Activated CD8-positive, alpha-beta memory T cell treated with anti-CD3 and anti-CD28 coated beads, Interleukin-2, amount 50 U/mL, for 24 hours (primary cell): ENCODE data around the gene MAN2A2.
"Not testable (repeated sequence)": the region's sequence is repeated elsewhere in the genome, so short reads cannot be mapped to it uniquely, and the experiment has no call there.

Source experiments
- DNase-seq: peaks from one replicate; pipeline ENCODE4 v3.0.0-alpha.2; 2020; ENCODE audit errors: extremely low read depth

MAN2A2 gene

GRCh38 chr15:90883976-90884718 lies 19.0 kb upstream of the MAN2A2 start, which contains the start of gene FES:
Gene FES (plus strand): TSS chr15:90884504. CDS start chr15:90885046, 542 bp downstream.
- DNase-seq: no peak

- DNase-seq: no peak
Measured at GRCh38 chr15:90884719-90885431, 18.2 kb upstream of the MAN2A2 start.

GRCh38 chr15:90885432-90886290 lies 17.4 kb upstream of the MAN2A2 start:
- DNase-seq: peak; percentile 52

- no peak for DNase-seq
Measured at GRCh38 chr15:90886291-90886614, 16.8 kb upstream of the MAN2A2 start.

- DNase-seq: no peak
Measured at GRCh38 chr15:90887037-90887481, 16.0 kb upstream of the MAN2A2 start.

- no peak for DNase-seq
Measured at GRCh38 chr15:90889313-90889730, 13.8 kb upstream of the MAN2A2 start.

GRCh38 chr15:90889736-90890456 lies 13.2 kb upstream of the MAN2A2 start:
- DNase-seq: no peak

GRCh38 chr15:90890839-90891238 lies 12.3 kb upstream of the MAN2A2 start:
- no peak for DNase-seq

GRCh38 chr15:90891346-90891949 lies 11.7 kb upstream of the MAN2A2 start:
- no peak for DNase-seq

- DNase-seq: no peak
Measured at GRCh38 chr15:90892023-90892422, 11.1 kb upstream of the MAN2A2 start.

- no peak for DNase-seq
Measured at GRCh38 chr15:90892498-90893174, 10.5 kb upstream of the MAN2A2 start.

- DNase-seq: no peak
Measured at GRCh38 chr15:90893175-90894090, 9.7 kb upstream of the MAN2A2 start.

GRCh38 chr15:90895571-90896117 lies 7.5 kb upstream of the MAN2A2 start:
- DNase-seq: no peak

- not testable (repeated sequence) for DNase-seq
Measured at GRCh38 chr15:90897131-90897655, 5.9 kb upstream of the MAN2A2 start.

- DNase-seq: no peak
Measured at GRCh38 chr15:90901175-90902039, 1.7 kb upstream of the MAN2A2 start.

GRCh38 chr15:90902040-90902839 lies 862 bp upstream of the MAN2A2 start:
- DNase-seq: peak; percentile 34
